ENCODE data around the gene TOP1.

TOP1 gene

GRCh38 chr20:41170386-41171105 is 141.9 kb downstream of the TOP1 start:
- TF ChIP-seq, protein P1, sequence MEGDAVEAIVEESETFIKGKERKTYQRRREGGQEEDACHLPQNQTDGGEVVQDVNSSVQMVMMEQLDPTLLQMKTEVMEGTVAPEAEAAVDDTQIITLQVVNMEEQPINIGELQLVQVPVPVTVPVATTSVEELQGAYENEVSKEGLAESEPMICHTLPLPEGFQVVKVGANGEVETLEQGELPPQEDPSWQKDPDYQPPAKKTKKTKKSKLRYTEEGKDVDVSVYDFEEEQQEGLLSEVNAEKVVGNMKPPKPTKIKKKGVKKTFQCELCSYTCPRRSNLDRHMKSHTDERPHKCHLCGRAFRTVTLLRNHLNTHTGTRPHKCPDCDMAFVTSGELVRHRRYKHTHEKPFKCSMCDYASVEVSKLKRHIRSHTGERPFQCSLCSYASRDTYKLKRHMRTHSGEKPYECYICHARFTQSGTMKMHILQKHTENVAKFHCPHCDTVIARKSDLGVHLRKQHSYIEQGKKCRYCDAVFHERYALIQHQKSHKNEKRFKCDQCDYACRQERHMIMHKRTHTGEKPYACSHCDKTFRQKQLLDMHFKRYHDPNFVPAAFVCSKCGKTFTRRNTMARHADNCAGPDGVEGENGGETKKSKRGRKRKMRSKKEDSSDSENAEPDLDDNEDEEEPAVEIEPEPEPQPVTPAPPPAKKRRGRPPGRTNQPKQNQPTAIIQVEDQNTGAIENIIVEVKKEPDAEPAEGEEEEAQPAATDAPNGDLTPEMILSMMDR (IDR thresholded peaks at IDR 0.05; ENCODE audit: low read depth, low read length, missing control alignments), result no peak
- no peak for DNase-seq (ENCODE audit: extremely low read depth, low read depth)
- no peak overlapping the region for H3K4me3 ChIP-seq (replicated peaks; ENCODE audit: low read depth, low read length)

DNA sequence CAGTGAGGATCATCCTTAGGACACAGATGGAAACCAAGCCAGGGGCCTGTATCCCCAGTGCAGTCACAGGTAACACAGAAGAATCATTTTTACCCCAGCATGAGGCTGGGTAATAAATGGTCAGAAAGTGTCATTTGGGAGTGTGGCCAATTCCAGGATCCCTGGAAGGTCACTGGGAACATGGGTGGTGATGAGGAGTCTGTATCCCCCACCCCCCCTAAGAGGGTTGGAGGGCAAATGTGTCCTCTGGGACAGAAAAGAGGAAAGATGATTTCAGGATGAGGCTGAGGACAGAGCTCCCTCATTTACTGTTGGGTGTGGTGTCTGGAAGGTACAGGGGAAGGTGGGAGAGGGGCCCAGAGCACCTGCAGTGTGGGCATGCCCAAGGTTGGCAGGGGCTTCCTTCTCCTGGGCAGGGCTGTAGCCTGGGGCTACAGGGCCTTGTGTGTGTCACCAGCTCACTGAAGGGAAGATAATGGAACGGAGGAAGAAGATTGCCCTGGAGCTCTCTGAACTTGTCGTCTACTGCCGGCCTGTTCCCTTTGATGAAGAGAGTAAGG is 143.2 kb downstream of the TOP1 start:
- TF ChIP-seq, protein P1 (IDR thresholded peaks at IDR 0.05; ENCODE audit: low read depth, low read length, missing control alignments), result no peak
- DNase-seq (ENCODE audit: extremely low read depth, low read depth), result no peak

GRCh38 chr20:41172296-41173140 is 143.9 kb downstream of the TOP1 start:
- DNase-seq (ENCODE audit: extremely low read depth, low read depth), result no peak
- TF ChIP-seq, protein P1 (IDR thresholded peaks at IDR 0.05; ENCODE audit: low read depth, low read length, missing control alignments), result no peak
- no peak overlapping the region for H3K4me3 ChIP-seq (replicated peaks; ENCODE audit: low read depth, low read length)

More for the DNA sequence above, 143.2 kb downstream of the TOP1 start:
- no peak overlapping the region for H3K4me3 ChIP-seq (replicated peaks; ENCODE audit: low read depth, low read length)

GRCh38 chr20:41173161-41173721 is 144.6 kb downstream of the TOP1 start:
- H3K4me3 ChIP-seq (replicated peaks; ENCODE audit: low read depth, low read length), result no peak overlapping the region
- TF ChIP-seq, protein P1 (IDR thresholded peaks at IDR 0.05; ENCODE audit: low read depth, low read length, missing control alignments), result peak; percentile 99
- peak; percentile 32 for DNase-seq (ENCODE audit: extremely low read depth, low read depth)

- no peak for DNase-seq (ENCODE audit: extremely low read depth, low read depth)
- no peak overlapping the region for H3K4me3 ChIP-seq (replicated peaks; ENCODE audit: low read depth, low read length)
- TF ChIP-seq, protein P1 (IDR thresholded peaks at IDR 0.05; ENCODE audit: low read depth, low read length, missing control alignments), result no peak
Observed at GRCh38 chr20:41173791-41174341, 145.2 kb downstream of the TOP1 start.
